ENCODE results near the gene UXS1.

UXS1 gene

GRCh38 chr2:106130251-106130998, 63.7 kb downstream of the UXS1 start:
- no peak for DNase-seq (ENCODE audit: low spot score)

- DNase-seq (ENCODE audit: low spot score) = no peak
These were observed 64.5 kb downstream of the UXS1 start for GRCh38 chr2:106129592-106129991.

- no peak for DNase-seq (ENCODE audit: low spot score)
These were observed 65.0 kb downstream of the UXS1 start for GRCh38 chr2:106129150-106129549.

GRCh38 chr2:106127776-106128268, 66.3 kb downstream of the UXS1 start:
- DNase-seq (ENCODE audit: low spot score) = no peak

GRCh38 chr2:106127282-106127771, 66.8 kb downstream of the UXS1 start:
- no peak for DNase-seq (ENCODE audit: low spot score)

- no peak for DNase-seq (ENCODE audit: low spot score)
These were observed 67.3 kb downstream of the UXS1 start for GRCh38 chr2:106126705-106127281.

GRCh38 chr2:106126295-106126694, 67.8 kb downstream of the UXS1 start:
- no peak for DNase-seq (ENCODE audit: low spot score)

GRCh38 chr2:106124905-106125549, 69.1 kb downstream of the UXS1 start:
- no peak for DNase-seq (ENCODE audit: low spot score)

GRCh38 chr2:106124106-106124756, 69.9 kb downstream of the UXS1 start:
- DNase-seq (ENCODE audit: low spot score) = no peak

- DNase-seq (ENCODE audit: low spot score) = no peak
These were observed 71.9 kb downstream of the UXS1 start for GRCh38 chr2:106122157-106122556.

- DNase-seq (ENCODE audit: low spot score) = no peak
These were observed 73.7 kb downstream of the UXS1 start for GRCh38 chr2:106120432-106120831.

- DNase-seq (ENCODE audit: low spot score) = no peak
These were observed 75.0 kb downstream of the UXS1 start for GRCh38 chr2:106119074-106119473.

- no peak for DNase-seq (ENCODE audit: low spot score)
These were observed 76.0 kb downstream of the UXS1 start for GRCh38 chr2:106117882-106118684.

- DNase-seq (ENCODE audit: low spot score) = no peak
These were observed 76.8 kb downstream of the UXS1 start for GRCh38 chr2:106117347-106117746.

- no peak for DNase-seq (ENCODE audit: low spot score)
These were observed 77.9 kb downstream of the UXS1 start for GRCh38 chr2:106116248-106116647.

- no peak for DNase-seq (ENCODE audit: low spot score)
These were observed 78.4 kb downstream of the UXS1 start for GRCh38 chr2:106115665-106116064.

GRCh38 chr2:106115250-106115649, 78.9 kb downstream of the UXS1 start:
- no peak for DNase-seq (ENCODE audit: low spot score)

GRCh38 chr2:106114166-106114565, 79.9 kb downstream of the UXS1 start:
- DNase-seq (ENCODE audit: low spot score) = no peak

GRCh38 chr2:106113361-106113966, 80.6 kb downstream of the UXS1 start:
- no peak for DNase-seq (ENCODE audit: low spot score)

- DNase-seq (ENCODE audit: low spot score) = no peak
These were observed 82.1 kb downstream of the UXS1 start for GRCh38 chr2:106111882-106112571.

Data from germinal center (tissue), 1 donor.